Activated naive CD8-positive, alpha-beta T cell (primary cell): ENCODE measurements around the gene KCNK2.

ENCODE experiments used
- H3K27ac Mint-ChIP-seq: one replicate; pipeline ENCODE4 v1.8.0; 2021; ENCODE audit warnings: mixed read lengths
- H3K27me3 Mint-ChIP-seq: one replicate; pipeline ENCODE4 v1.8.0; 2021; ENCODE audit warnings: mixed read lengths
- H3K36me3 Mint-ChIP-seq: one replicate; pipeline ENCODE4 v1.8.0; 2021; ENCODE audit warnings: mixed read lengths
- H3K4me1 Mint-ChIP-seq: one replicate; pipeline ENCODE4 v1.8.0; 2021; ENCODE audit warnings: low read depth, mixed read lengths
- H3K4me3 Mint-ChIP-seq: one replicate; pipeline ENCODE4 v1.8.0; 2021; ENCODE audit warnings: mild to moderate bottlenecking, mixed read lengths
- H3K9me3 Mint-ChIP-seq: one replicate; pipeline ENCODE4 v1.8.0; 2021; ENCODE audit warnings: low read depth, mixed read lengths

The KCNK2 gene

GRCh38 chr1:215277532-215277931 lies 195.0 kb downstream of the KCNK2 start:
- no peaks in the 10 kb centered on the region for H3K36me3 Mint-ChIP-seq
- no peaks in the 10 kb centered on the region for H3K4me1 Mint-ChIP-seq
- H3K9me3 Mint-ChIP-seq = no peaks in the 10 kb centered on the region
- H3K27ac Mint-ChIP-seq = no peak overlapping the region
- H3K4me3 Mint-ChIP-seq = no peak overlapping the region
- no peaks in the 10 kb centered on the region for H3K27me3 Mint-ChIP-seq

DNA sequence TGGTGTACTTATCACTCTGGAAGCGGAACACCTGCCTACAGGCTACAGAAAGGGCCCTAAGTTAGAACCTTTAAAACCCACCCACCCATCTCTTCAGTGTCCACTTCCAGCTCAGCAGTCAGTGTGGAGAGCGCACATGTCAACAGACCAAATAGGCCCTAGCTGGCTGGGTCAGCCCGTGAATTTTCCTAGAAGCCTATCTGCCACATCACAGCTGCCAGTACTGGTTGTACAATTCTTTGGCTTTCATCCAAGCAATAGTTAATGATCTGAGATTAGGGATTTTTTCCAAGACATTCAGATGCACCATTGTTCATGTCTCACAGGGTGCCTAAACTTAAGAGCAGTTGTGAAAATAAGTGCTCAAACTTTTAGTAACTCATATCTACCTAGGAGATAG lies 197.1 kb downstream of the KCNK2 start:
- no peaks in the 10 kb centered on the region for H3K36me3 Mint-ChIP-seq
- no peak overlapping the region for H3K27ac Mint-ChIP-seq
- H3K4me1 Mint-ChIP-seq = no peaks in the 10 kb centered on the region

DNA sequence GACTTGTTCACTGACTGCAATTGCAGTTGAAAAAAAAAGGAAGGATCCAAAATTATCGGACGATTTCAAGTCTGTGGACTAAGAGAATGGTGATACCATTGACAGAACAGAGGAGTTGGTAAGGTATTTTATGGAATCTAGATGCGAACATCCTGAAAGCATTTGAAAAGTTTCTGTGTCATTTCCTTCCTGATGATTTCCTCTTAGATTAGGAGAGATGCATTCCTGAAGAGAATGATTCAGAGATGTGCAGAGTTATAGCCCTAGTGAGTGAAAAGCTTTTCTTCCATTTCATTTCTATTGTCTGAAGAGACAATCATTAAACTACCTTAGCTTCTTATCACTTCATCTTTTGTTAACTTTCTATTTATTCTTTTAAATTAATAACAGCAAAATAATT lies 200.0 kb downstream of the KCNK2 start:
- no peaks in the 10 kb centered on the region for H3K9me3 Mint-ChIP-seq
- no peaks in the 10 kb centered on the region for H3K27me3 Mint-ChIP-seq

More for the DNA sequence above, 197.1 kb downstream of the KCNK2 start:
- Mint-ChIP-seq H3K27me3 (no peaks in the 10 kb centered on the region), H3K9me3 (no peaks in the 10 kb centered on the region), H3K4me3 (no peak overlapping the region)

GRCh38 chr1:215285013-215285800 lies 202.7 kb downstream of the KCNK2 start:
- H3K27me3 Mint-ChIP-seq = no peaks in the 10 kb centered on the region
- H3K9me3 Mint-ChIP-seq = no peaks in the 10 kb centered on the region
- no peaks in the 10 kb centered on the region for H3K36me3 Mint-ChIP-seq
- H3K27ac Mint-ChIP-seq = no peak overlapping the region
- H3K4me3 Mint-ChIP-seq = no peak overlapping the region
- H3K4me1 Mint-ChIP-seq = no peaks in the 10 kb centered on the region

More for the DNA sequence above, 200.0 kb downstream of the KCNK2 start:
- Mint-ChIP-seq H3K27ac (no peak overlapping the region), H3K4me3 (no peak overlapping the region), H3K4me1 (no peaks in the 10 kb centered on the region), H3K36me3 (no peaks in the 10 kb centered on the region)
